Activated B cell treated with CpG ODN at 0.5 μM for 24 hours (primary cell): ENCODE data around the gene COPZ2. TPM values are rescaled to one million over a fixed set of nuclear protein-coding genes. Genes with fewer than 3 reads are reported as not detected.

Experiments
- ATAC-seq: fragments of 200-7000 bp; cut with Tn5 transposase; one replicate; pipeline ENCODE4 v1.10.0; 2021; ENCODE audit warnings: low read depth, mild to moderate bottlenecking, moderate library complexity
- CTCF ChIA-PET: fragments of 350-600 bp; sonication (Branson Sonifier 250); formaldehyde crosslinking; loops from one replicate; lab custom pipeline; 2021; ENCODE audit warnings: antibody characterized with exemption; lab: Charles Lee
- POLR2A ChIA-PET: fragments of 350-600 bp; sonication (Branson Sonifier 250); formaldehyde crosslinking; loops from one replicate; lab custom pipeline; 2021; ENCODE audit warnings: antibody characterized with exemption; lab: Charles Lee
- DNase-seq: peaks from one replicate; pipeline ENCODE4 v3.0.0; 2022
- H3K27ac Mint-ChIP-seq: one replicate; pipeline ENCODE4 v1.8.0; 2020; ENCODE audit warnings: mixed read lengths
- H3K27me3 Mint-ChIP-seq: one replicate; pipeline ENCODE4 v1.8.0; 2021; ENCODE audit warnings: mixed read lengths
- H3K36me3 Mint-ChIP-seq: one replicate; pipeline ENCODE4 v1.8.0; 2021; ENCODE audit warnings: low read depth, mixed read lengths
- H3K4me1 Mint-ChIP-seq: one replicate; pipeline ENCODE4 v1.8.0; 2021; ENCODE audit warnings: mixed read lengths
- H3K4me3 Mint-ChIP-seq: one replicate; pipeline ENCODE4 v1.8.0; 2020; ENCODE audit warnings: mild to moderate bottlenecking, mixed read lengths
- H3K9me3 Mint-ChIP-seq: one replicate; pipeline ENCODE4 v1.8.0; 2020; ENCODE audit warnings: mixed read lengths
- intact Hi-C: fragments of 100-400 bp; cut with micrococcal nuclease; formaldehyde crosslinking; loops from one replicate; pipeline ENCODE4 v1.15.1; 2024
- total RNA-seq: library from RNA; stranded (reverse); gene quantifications from 2 replicates; pipeline ENCODE4 v1.2.3, GENCODE V29; 2022
- TF ChIP-seq, protein P1 (sequence below): fragments of 200-600 bp; IDR thresholded peaks from one replicate; pipeline ENCODE4 v1.8.0; 2022; ENCODE audit warnings: antibody characterized with exemption, mild to moderate bottlenecking

Gene COPZ2
- total RNA-seq, 1 donor from 2014 or later = 3.3 TPM

DNA sequence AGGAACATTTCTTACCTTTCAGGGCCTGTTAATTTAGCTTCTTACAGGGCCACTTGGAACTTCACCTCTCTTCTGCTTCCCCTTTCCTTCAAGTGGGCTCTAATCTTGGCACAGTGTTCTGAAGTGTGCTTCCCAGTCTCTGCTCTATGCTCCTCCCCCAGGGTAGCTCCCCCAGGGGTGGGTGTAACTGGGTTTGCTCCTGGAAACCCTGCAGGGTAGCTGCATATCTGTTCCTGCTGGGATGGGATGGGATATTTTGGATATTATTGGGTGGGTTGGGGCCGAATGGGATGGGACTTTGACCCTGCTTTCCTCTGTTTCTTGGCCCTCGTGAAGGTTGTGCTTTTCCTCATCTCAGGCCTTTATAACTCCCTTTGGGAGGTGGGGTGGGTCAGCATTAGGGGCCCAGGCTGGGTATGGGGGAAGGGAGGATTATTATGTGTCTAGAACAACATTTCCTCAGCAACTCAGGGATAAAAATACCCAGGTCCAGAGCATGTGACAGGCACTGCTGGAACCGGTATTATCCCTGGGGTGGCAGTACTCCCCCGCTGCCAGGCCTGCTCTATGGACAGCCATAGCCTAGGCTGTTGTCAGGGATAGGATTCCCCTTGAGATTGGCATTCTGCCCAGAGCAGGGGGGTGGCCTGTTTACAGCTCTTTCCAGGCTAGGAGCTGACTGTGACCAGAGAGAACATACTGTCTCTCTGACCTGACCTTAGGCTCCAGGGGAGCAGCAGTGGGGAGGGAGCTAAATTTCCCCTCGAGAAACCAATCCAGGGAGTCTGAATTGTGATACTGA is 15.6 kb upstream of the COPZ2 start:
- no peaks in the 10 kb centered on the region for H3K9me3 Mint-ChIP-seq
- TF ChIP-seq, protein P1, sequence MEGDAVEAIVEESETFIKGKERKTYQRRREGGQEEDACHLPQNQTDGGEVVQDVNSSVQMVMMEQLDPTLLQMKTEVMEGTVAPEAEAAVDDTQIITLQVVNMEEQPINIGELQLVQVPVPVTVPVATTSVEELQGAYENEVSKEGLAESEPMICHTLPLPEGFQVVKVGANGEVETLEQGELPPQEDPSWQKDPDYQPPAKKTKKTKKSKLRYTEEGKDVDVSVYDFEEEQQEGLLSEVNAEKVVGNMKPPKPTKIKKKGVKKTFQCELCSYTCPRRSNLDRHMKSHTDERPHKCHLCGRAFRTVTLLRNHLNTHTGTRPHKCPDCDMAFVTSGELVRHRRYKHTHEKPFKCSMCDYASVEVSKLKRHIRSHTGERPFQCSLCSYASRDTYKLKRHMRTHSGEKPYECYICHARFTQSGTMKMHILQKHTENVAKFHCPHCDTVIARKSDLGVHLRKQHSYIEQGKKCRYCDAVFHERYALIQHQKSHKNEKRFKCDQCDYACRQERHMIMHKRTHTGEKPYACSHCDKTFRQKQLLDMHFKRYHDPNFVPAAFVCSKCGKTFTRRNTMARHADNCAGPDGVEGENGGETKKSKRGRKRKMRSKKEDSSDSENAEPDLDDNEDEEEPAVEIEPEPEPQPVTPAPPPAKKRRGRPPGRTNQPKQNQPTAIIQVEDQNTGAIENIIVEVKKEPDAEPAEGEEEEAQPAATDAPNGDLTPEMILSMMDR = no peak
- H3K27me3 Mint-ChIP-seq = no peaks in the 10 kb centered on the region
- DNase-seq = no peak
- no peak for ATAC-seq
- peaks cover 83% of the 10 kb centered on the region for H3K4me1 Mint-ChIP-seq
- H3K4me3 Mint-ChIP-seq = peak overlapping the region; percentile 68
- H3K36me3 Mint-ChIP-seq = peaks cover 85% of the 10 kb centered on the region
- CTCF ChIA-PET = interaction anchor here (0.9 kb wide), 1 partner anchor 17 kb away, joined by 3 read pairs; no protein-coding TSS in a partner anchor
- POLR2A ChIA-PET = interaction anchor here (0.6 to 2.1 kb wide), 3 partner anchors 10 to 1887 kb away, joined by 3 to 11 read pairs (median 5); no protein-coding TSS in a partner anchor
- intact Hi-C loops = no loop called here
- H3K27ac Mint-ChIP-seq = peak overlapping the region; percentile 80

DNA sequence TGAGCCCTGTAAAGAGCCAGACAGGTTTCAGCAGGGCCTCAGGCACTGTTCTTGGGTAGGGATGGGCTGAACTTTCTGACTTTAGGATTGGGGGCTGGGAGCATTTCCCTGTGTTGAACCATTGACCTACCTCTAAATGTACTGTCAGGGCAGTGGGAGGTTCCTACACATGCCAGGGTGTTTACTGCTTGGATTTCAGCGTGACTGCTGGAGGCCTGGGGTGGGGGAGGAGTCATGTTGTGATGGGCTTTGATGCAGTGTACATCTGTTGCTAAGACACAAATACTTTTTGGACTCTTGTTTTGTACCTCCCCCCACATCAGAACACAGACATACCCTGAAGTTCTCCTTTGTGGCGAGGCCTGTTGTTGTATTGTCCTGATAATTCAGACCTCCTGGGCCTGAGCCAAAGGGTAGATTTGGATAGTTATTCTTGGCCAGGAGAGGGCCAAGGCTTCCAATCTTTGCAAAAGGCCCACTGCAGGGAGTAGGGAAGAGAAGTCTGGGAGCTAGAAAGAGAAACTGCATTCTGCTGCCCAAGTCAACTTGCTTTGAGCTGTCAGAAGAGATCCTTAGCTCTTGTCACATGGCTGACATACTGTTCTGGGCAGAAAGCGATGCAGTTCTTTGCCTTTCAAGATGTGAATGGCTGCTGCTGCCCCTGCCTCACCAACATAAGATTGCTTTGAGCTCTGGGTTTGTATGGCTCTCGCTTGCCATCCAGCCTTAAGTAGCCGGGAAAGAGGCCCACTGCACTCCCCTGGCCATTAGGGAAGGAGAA is 14.3 kb upstream of the COPZ2 start:
- TF ChIP-seq, protein P1 = no peak
- CTCF ChIA-PET = interaction anchor here (0.9 to 1.0 kb wide), 3 partner anchors 16 to 27 kb away, joined by 3 to 4 read pairs (median 3); no protein-coding TSS in a partner anchor
- DNase-seq = no peak
- no peaks in the 10 kb centered on the region for H3K27me3 Mint-ChIP-seq
- H3K4me3 Mint-ChIP-seq = peak overlapping the region; percentile 28
- POLR2A ChIA-PET = interaction anchor here (0.6 to 1.0 kb wide), 2 partner anchors 7 to 13 kb away, joined by 4 read pairs; no protein-coding TSS in a partner anchor
- H3K4me1 Mint-ChIP-seq = peaks cover 82% of the 10 kb centered on the region
- intact Hi-C loops = no loop called here
- no peaks in the 10 kb centered on the region for H3K9me3 Mint-ChIP-seq
- peak overlapping the region; percentile 80 for H3K27ac Mint-ChIP-seq
- H3K36me3 Mint-ChIP-seq = peaks cover 77% of the 10 kb centered on the region
- no peak for ATAC-seq

DNA sequence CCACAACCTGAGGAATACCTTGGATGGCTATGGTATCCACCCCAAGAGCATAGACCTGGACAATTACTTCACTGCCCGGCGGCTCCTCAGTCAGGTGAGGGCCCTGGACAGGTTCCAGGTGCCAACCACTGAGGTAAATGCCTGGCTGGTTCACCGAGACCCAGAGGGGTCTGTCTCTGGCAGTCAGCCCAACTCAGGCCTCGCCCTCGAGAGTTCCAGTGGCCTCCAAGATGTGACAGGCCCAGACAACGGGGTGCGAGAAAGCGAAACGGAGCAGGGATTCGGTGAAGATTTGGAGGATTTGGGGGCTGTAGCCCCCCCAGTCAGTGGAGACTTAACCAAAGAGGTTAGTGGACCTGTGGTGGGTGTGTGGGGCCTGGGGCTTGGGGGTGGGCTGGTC is 13.7 kb upstream of the COPZ2 start:
- CTCF ChIA-PET = no interaction called here
- ATAC-seq (no peak), DNase-seq (no peak)
- peak overlapping the region; percentile 28 for H3K4me3 Mint-ChIP-seq
- peaks cover 83% of the 10 kb centered on the region for H3K4me1 Mint-ChIP-seq
- peak overlapping the region; percentile 61 for H3K27ac Mint-ChIP-seq
- TF ChIP-seq, protein P1 = no peak
- intact Hi-C loops = no loop called here
- peaks cover 71% of the 10 kb centered on the region for H3K36me3 Mint-ChIP-seq
- H3K27me3 Mint-ChIP-seq = no peaks in the 10 kb centered on the region
- no peaks in the 10 kb centered on the region for H3K9me3 Mint-ChIP-seq
- POLR2A ChIA-PET = interaction anchor here (1.0 kb wide), 1 partner anchor 13 kb away, joined by 4 read pairs; no protein-coding TSS in a partner anchor

DNA sequence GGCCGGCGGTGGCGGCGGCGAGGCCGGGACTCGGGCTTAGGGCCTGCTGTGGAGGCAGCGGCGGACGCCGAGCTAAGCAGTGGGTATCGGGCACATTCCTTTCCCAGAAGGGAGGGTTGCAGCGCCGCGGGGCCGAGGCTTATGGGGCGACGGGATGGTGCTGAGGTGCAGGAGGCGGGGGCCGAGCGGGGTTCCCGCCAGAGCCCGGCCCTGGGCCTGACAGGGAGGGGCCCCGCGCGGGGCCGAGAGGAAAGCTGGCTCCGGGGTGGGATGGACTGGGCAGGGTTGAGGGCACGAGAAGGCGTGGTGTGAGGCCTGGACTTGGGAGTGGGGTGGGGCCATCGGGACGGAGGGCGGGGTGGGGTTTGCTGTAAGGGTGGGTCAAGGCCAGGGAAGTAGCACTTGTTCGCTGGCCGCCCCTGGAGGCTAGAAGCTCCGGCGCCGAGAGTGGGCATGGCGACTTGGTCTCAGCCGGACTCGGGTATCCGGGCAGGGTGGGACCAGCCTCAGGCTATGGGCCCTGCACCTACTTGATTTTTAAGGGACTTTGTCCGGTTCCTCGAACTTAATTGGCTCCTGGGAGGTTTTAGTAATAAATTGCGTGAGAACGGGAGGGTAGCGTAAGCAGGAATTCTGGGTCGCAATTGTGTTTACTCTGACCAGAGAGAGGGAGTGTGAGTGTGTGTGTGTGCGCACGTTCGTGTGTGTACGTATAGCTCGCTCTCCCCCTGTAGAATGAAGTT is 11.0 kb upstream of the COPZ2 start:
- Mint-ChIP-seq H3K36me3 (peaks cover 52% of the 10 kb centered on the region), H3K4me3 (peak overlapping the region; percentile 97), H3K27ac (peak overlapping the region; percentile 100), H3K27me3 (no peaks in the 10 kb centered on the region), H3K9me3 (no peaks in the 10 kb centered on the region), H3K4me1 (peaks cover 64% of the 10 kb centered on the region)
- TF ChIP-seq, protein P1 = no peak
- CTCF ChIA-PET = interaction anchor here (0.8 to 3.5 kb wide), 9 partner anchors 12 to 77 kb away, joined by 3 to 10 read pairs (median 3); partner anchors contain the start of gene CDK5RAP3
- ATAC-seq (peak; percentile 29), DNase-seq (no peak)
- POLR2A ChIA-PET = interaction anchor here (0.5 to 4.8 kb wide), 28 partner anchors 10 to 860 kb away, joined by 3 to 83 read pairs (median 4); partner anchors contain the start of genes ATP5MC1, CBX1, CDK5RAP3 and COPZ2
- intact Hi-C loops = loop anchor here (1.0 to 5.0 kb wide), 8 partner anchors 11 to 1144 kb away; partner anchors contain the start of genes ATP5MC1, CBX1, COPZ2 and PNPO
